GM19395 (cell line): ENCODE results near the gene NECTIN1.
"Not testable (repeated sequence)": the region's sequence is repeated elsewhere in the genome, so short reads cannot be mapped to it uniquely, and the experiment has no call there.

ENCODE experiments used
- ATAC-seq: cut with Tn5 transposase; IDR thresholded peaks from one replicate; pipeline ENCODE4 v1.9.1; 2021; ENCODE audit warnings: mild to moderate bottlenecking, moderate library complexity; ENCODE audit not compliant: unreplicated experiment

NECTIN1 gene

GRCh38 chr11:119595941-119596340 lies 133.1 kb downstream of the NECTIN1 start:
- ATAC-seq = not testable (repeated sequence)

GRCh38 chr11:119594639-119595249 lies 134.3 kb downstream of the NECTIN1 start:
- no peak for ATAC-seq

- ATAC-seq = no peak
Observed at GRCh38 chr11:119593346-119593745, 135.7 kb downstream of the NECTIN1 start.

- no peak for ATAC-seq
Observed at GRCh38 chr11:119592642-119593041, 136.4 kb downstream of the NECTIN1 start.

- ATAC-seq = no peak
Observed at GRCh38 chr11:119591836-119592310, 137.1 kb downstream of the NECTIN1 start.

- ATAC-seq = no peak
Observed at GRCh38 chr11:119590651-119591351, 138.2 kb downstream of the NECTIN1 start.

GRCh38 chr11:119589001-119589400 lies 140.0 kb downstream of the NECTIN1 start:
- ATAC-seq = no peak
